Esophagus muscularis mucosa (tissue), 4 donors: Measurements from ENCODE around the gene GCN1. TPM values are rescaled to one million over a fixed set of nuclear protein-coding genes. Genes with fewer than 3 reads are reported as not detected.

Experiments
- DNase-seq: peaks from one replicate; pipeline ENCODE4 v3.0.0-alpha.2; 2017; ENCODE audit errors: extremely low spot score
- H3K27ac ChIP-seq, 4 donors: fragments of 200-600 bp; sonication (generic); replicated peaks in 1 of 4; 1 replicate in 3 of 4; 2 replicates in 1 of 4; pipeline ENCODE4 v1.5.1; 2016 to 2019; ENCODE audit warnings: mild to moderate bottlenecking in 1 of 4
- H3K27me3 ChIP-seq, 4 donors: fragments of 200-600 bp; sonication (generic); one replicate each; pipeline versions ENCODE4 v1.5.1 to v1.6.0; 2016 to 2019
- H3K36me3 ChIP-seq, 4 donors: fragments of 200-600 bp; sonication (generic); one replicate each; pipeline ENCODE4 v1.5.1; 2016 to 2019
- H3K4me1 ChIP-seq, 4 donors: fragments of 200-600 bp; sonication (generic); one replicate each; pipeline ENCODE4 v1.5.1; 2016 to 2019
- H3K4me3 ChIP-seq, 4 donors: fragments of 200-600 bp; sonication (generic); 1 replicate in 2 of 4; 2 replicates in 2 of 4; pipeline ENCODE4 v1.5.1; 2016 to 2019; ENCODE audit warnings: mild to moderate bottlenecking in 4 of 4, moderate library complexity in 1 of 4
- H3K9me3 ChIP-seq, 4 donors: fragments of 200-600 bp; sonication (generic); 1 replicate in 3 of 4; 2 replicates in 1 of 4; pipeline ENCODE4 v1.5.1; 2016 to 2019
- EP300 ChIP-seq: sonication (generic); formaldehyde crosslinking; IDR thresholded peaks from one replicate; pipeline ENCODE4 v1.6.1; 2017; ENCODE audit warnings: antibody characterized with exemption
- POLR2A ChIP-seq: fragments of 450-650 bp; IDR thresholded peaks from one replicate; pipeline ENCODE4 v1.6.1; 2017; ENCODE audit warnings: antibody characterized with exemption, moderate library complexity, mild to moderate bottlenecking, low read depth
- POLR2AphosphoS5 ChIP-seq, 2 donors: sonication (generic); formaldehyde crosslinking; IDR thresholded peaks; one replicate each; pipeline ENCODE4 v1.6.1; 2017; ENCODE audit warnings: antibody characterized with exemption in 2 of 2
- WGBS: methylation state at CpG from one replicate; pipeline ENCODE4 v1.1.5; 2018; 5-methylcytosine and 5-hydroxymethylcytosine counted together
- intact Hi-C: fragments of 100-400 bp; cut with DNase I; formaldehyde crosslinking; loops from one replicate; pipeline ENCODE4 v1.15.1; 2023
- small RNA-seq, 3 donors: library from RNA; depleted of rRNA; stranded (forward); fragments of <200 nt; gene quantifications; one replicate each; pipeline ENCODE3, GENCODE V24; 2016
- total RNA-seq, 4 donors: library from RNA; depleted of rRNA; stranded (reverse); fragments of >200 nt; gene quantifications; one replicate each; pipeline versions ENCODE4 v1.1.0 to v1.2.1, GENCODE V29; 2016
- TF ChIP-seq, protein P1 (sequence below), 3 experiments: fragments of 200-600 bp in 2 of 3; fragments of 450-650 bp in 1 of 3; sonication (generic) in 2 of 3; IDR thresholded peaks; one replicate each; pipeline ENCODE4 v1.5.1; 2017 to 2019; ENCODE audit warnings: antibody characterized with exemption in 3 of 3, mild to moderate bottlenecking in 2 of 3, moderate library complexity in 1 of 3

Gene GCN1
- total RNA-seq, 4 donors from 2014 or later = 38.6 to 94.6 (median 49.3) TPM

DNA sequence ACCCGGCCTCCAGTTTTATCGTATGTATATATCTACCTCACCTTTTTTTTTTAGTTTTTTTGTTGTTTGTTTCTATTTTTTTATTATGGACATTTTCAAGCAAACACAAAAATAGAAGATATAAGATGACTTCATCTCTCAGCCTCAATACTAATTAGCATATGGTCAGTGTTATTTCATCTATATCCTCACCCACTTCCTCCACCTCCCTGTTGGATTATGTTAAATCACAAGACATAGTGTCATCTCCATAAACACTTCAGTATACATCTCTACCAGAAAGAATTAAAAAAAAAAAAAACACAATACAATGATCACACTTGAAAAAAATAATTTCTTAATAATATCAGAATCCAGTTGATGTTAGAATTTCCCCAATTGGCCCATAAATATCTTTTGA is 112.9 kb downstream of the GCN1 start:
- Histone ChIP-seq H3K27me3 (no peaks in the 10 kb centered on the region), H3K9me3 (no peaks in the 10 kb centered on the region), H3K36me3 (no peaks in the 10 kb centered on the region), H3K4me1 (peaks cover 4 to 7% (median 6%) of the 10 kb centered on the region in 4 donors), H3K27ac (no peak overlapping the region), H3K4me3 (no peak overlapping the region)
- DNase-seq = no peak
- intact Hi-C loops = loop anchor here (10.0 kb wide), 1 partner anchor 97 kb away; the partner anchor contains the start of gene BICDL1
- WGBS = 98% methylated on average over 2 of the region's 2 CpGs
- TF ChIP-seq EP300 (no peak), POLR2AphosphoS5 (IDR thresholded peaks at IDR 0.05) (no peak), POLR2A (no peak)
- TF ChIP-seq, protein P1, sequence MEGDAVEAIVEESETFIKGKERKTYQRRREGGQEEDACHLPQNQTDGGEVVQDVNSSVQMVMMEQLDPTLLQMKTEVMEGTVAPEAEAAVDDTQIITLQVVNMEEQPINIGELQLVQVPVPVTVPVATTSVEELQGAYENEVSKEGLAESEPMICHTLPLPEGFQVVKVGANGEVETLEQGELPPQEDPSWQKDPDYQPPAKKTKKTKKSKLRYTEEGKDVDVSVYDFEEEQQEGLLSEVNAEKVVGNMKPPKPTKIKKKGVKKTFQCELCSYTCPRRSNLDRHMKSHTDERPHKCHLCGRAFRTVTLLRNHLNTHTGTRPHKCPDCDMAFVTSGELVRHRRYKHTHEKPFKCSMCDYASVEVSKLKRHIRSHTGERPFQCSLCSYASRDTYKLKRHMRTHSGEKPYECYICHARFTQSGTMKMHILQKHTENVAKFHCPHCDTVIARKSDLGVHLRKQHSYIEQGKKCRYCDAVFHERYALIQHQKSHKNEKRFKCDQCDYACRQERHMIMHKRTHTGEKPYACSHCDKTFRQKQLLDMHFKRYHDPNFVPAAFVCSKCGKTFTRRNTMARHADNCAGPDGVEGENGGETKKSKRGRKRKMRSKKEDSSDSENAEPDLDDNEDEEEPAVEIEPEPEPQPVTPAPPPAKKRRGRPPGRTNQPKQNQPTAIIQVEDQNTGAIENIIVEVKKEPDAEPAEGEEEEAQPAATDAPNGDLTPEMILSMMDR (IDR thresholded peaks at IDR 0.05) = no peak

DNA sequence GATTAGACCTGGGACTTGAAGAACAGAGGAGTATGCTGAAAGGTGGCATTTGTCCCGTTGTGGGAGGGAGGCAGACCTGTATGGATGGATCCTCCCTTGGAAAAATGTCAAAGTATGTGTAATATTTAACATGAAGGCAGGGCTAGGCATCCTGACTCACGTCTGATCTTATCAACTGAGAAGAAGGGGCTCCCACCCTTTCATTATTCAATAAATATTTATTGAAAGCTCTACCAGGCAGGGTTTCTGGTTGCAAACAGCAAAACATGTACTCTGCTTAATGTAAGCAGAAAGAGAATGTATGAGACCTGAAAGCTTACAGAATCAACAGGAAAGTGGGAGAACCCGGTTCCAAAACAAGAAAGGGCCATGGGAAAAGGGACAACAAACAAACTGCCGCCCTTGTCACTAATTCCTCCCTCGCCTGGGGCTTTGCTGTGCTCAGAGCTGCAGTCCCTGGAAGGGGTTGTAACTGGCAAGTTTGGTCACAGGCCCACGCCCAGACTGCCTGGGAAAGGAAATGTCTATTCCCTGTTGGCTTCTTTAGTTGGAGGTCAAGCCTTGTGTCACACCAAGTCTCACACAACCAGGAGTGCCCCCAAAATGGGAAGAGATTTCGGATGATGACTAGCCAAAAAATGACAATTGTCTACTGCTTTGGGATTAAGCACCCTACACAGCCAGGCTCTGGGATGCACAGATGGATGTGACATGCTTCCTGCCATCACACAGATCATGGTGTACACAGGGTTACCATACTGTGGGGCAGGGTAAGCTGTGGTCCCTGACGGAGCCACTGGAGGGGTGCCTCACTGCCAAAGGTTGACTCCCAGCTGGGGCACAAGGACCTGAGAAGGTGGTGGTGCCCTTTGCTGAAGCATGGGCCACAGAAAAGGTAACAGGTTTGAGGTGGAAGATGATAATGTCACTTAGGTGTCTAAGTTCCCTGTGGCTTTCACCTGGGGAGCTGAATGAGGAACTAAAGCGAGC is 114.8 kb downstream of the GCN1 start:
- no peaks in the 10 kb centered on the region for H3K4me1 ChIP-seq
- no peak overlapping the region for H3K27ac ChIP-seq
- H3K4me3 ChIP-seq = no peak overlapping the region
- no peaks in the 10 kb centered on the region for H3K36me3 ChIP-seq
- H3K9me3 ChIP-seq = no peaks in the 10 kb centered on the region
- WGBS = 71% methylated on average over 9 of the region's 9 CpGs
- intact Hi-C loops = loop anchor here (10.0 kb wide), 1 partner anchor 95 kb away; the partner anchor contains the start of gene BICDL1
- no peaks in the 10 kb centered on the region for H3K27me3 ChIP-seq
- no peak for DNase-seq
- TF ChIP-seq, protein P1 (IDR thresholded peaks at IDR 0.05) = no peak
- TF ChIP-seq EP300 = no peak
- no peak for TF ChIP-seq POLR2A
- no peak for TF ChIP-seq POLR2AphosphoS5 (IDR thresholded peaks at IDR 0.05)

DNA sequence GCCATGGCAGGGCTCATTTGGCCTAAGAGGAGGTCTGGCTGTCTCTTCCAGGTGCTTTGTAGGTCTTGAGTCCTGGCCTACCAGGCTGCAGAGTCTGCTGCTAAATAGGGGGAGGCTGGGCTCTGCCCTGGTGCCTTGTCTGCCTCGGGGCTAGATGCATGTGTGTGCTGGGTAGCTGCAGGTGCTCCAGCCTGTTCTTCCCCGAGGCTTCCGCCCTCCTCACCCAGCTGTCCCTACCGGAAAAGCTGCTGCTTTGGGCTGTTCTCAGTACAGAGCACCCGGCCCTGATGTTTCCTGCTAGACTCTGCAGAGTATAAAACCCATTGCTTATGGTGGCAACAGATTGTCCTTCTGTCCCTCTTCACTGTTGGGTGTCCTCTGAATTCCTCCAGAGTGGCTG is 115.6 kb downstream of the GCN1 start:
- TF ChIP-seq EP300 = no peak
- TF ChIP-seq POLR2AphosphoS5 (IDR thresholded peaks at IDR 0.05) = no peak
- TF ChIP-seq, protein P1 (IDR thresholded peaks at IDR 0.05) = no peak
- TF ChIP-seq POLR2A = no peak
- Histone ChIP-seq H3K4me3 (no peak overlapping the region), H3K9me3 (no peaks in the 10 kb centered on the region), H3K4me1 (no peaks in the 10 kb centered on the region), H3K36me3 (no peaks in the 10 kb centered on the region), H3K27me3 (no peaks in the 10 kb centered on the region), H3K27ac (no peak overlapping the region)
- intact Hi-C loops = no loop called here
- 65% methylated on average over 5 of the region's 5 CpGs for WGBS
- DNase-seq = no peak

- no peak overlapping the region for H3K4me3 ChIP-seq
- no peak overlapping the region for H3K27ac ChIP-seq
- TF ChIP-seq, protein P1 (IDR thresholded peaks at IDR 0.05) = no peak
- TF ChIP-seq POLR2AphosphoS5 (IDR thresholded peaks at IDR 0.05) = no peak
- no peak for TF ChIP-seq POLR2A
- TF ChIP-seq EP300 = no peak
- WGBS = 82% methylated on average over 6 of the region's 6 CpGs
- intact Hi-C loops = no loop called here
- no peaks in the 10 kb centered on the region for H3K4me1 ChIP-seq
- no peaks in the 10 kb centered on the region for H3K36me3 ChIP-seq
- no peaks in the 10 kb centered on the region for H3K27me3 ChIP-seq
- H3K9me3 ChIP-seq = no peaks in the 10 kb centered on the region
- DNase-seq = no peak
Measured at GRCh38 chr12:120077260-120077659, 117.3 kb downstream of the GCN1 start.

Small RNAs within 50 kb of the gene (small RNA-seq; reads per million reads assigned to genes)
- 0.08 to 0.37 (median 0.34) reads per million in 3 donors for gene MIR4498

Other genes with a start within 250 kb of the GCN1 start
- 1 to 10 TPM in 1 of 4 donors, under 1 TPM in 3; 0.17 to 1.2 (median 0.77) TPM for gene BICDL1, start 205.5 kb downstream of the GCN1 start, total RNA-seq
- 10 to 100 TPM; 18.7 to 45.9 (median 38.3) TPM for gene RAB35, start 78.0 kb downstream of the GCN1 start, total RNA-seq
- gene RPLP0, start 6.4 kb upstream of the GCN1 start, total RNA-seq = 1,000 to 10,000 TPM; 2,092 to 2,985 (median 2,271) TPM
- gene PXN, start 71.0 kb upstream of the GCN1 start, total RNA-seq = 10 to 100 TPM; 51.9 to 89.4 (median 71.9) TPM
- gene RNU4-2, start 97.2 kb upstream of the GCN1 start, total RNA-seq = under 1 TPM in 2 of 4 donors, not detected in 2; under 0.01 TPM
- under 1 TPM in 2 of 4 donors, not detected in 2; under 0.01 TPM for gene RNU4-1, start 98.5 kb upstream of the GCN1 start, total RNA-seq
- gene SIRT4, start 107.6 kb upstream of the GCN1 start, total RNA-seq = 1 to 10 TPM in 3 of 4 donors, under 1 TPM in 1; 0.66 to 2.3 (median 2.1) TPM
- gene PLA2G1B, start 133.1 kb upstream of the GCN1 start, total RNA-seq = not detected
- under 1 TPM in 3 of 4 donors, not detected in 1; 0.11 to 0.19 (median 0.17) TPM for gene MSI1, start 174.4 kb upstream of the GCN1 start, total RNA-seq
- gene COX6A1, start 243.4 kb upstream of the GCN1 start, total RNA-seq = 100 to 1,000 TPM; 499 to 689 (median 548) TPM